ENCODE measurements around the gene MSANTD2.

The MSANTD2 gene

DNA sequence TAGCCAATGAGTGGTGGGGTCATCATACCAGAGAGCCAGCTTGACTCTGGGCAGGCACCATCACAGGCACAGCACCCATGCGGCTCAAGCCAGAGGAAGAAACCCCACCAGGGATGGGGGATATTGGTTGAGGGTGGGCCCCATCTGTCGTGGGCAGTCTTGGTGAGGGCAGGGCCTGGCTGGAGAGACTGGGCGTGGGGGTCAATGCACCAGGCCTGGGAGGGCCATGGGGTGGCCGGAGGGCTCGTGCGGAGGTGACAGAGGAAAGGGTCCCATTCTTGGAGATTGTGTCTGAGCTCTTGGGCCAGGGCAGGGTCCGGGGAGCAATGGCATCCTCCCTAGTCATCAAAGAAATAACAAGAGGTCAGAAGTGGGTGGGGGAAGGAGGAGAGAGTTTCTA lies 46.6 kb downstream of the MSANTD2 start:
- H3K4me2 ChIP-seq (ENCODE audit: low read length): no peak overlapping the region

DNA sequence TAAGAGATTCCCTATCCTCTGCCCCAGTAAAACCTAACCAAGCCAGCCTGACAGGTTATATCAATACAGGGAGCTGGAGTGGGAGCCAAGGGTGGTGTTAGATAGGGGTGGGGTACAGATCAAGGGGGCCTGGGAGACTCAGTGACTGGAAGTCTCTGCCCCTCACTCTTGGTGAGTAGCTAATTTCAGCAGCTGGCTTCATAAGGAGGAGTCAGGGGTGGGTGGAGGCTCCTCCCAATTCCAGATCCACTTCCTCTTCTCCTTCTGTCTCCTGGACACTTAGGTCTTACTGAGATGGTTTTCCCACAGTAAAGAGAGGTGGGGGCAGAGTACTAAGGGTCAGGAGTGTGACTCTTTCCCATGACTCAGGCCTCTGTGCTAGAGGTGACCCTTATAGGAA lies 47.0 kb downstream of the MSANTD2 start:
- TF ChIP-seq EZH2phosphoT487 (IDR thresholded peaks at IDR 0.05; ENCODE audit: low read depth): no peak
- TF ChIP-seq, protein P1, sequence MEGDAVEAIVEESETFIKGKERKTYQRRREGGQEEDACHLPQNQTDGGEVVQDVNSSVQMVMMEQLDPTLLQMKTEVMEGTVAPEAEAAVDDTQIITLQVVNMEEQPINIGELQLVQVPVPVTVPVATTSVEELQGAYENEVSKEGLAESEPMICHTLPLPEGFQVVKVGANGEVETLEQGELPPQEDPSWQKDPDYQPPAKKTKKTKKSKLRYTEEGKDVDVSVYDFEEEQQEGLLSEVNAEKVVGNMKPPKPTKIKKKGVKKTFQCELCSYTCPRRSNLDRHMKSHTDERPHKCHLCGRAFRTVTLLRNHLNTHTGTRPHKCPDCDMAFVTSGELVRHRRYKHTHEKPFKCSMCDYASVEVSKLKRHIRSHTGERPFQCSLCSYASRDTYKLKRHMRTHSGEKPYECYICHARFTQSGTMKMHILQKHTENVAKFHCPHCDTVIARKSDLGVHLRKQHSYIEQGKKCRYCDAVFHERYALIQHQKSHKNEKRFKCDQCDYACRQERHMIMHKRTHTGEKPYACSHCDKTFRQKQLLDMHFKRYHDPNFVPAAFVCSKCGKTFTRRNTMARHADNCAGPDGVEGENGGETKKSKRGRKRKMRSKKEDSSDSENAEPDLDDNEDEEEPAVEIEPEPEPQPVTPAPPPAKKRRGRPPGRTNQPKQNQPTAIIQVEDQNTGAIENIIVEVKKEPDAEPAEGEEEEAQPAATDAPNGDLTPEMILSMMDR (IDR thresholded peaks at IDR 0.05; ENCODE audit: low read depth, low read length): no peak
- Histone ChIP-seq H3K27me3 (ENCODE audit: low read depth, low read length) (no peaks in the 10 kb centered on the region), H4K20me1 (ENCODE audit: insufficient read depth, low read length) (no peaks in the 10 kb centered on the region), H3K79me2 (ENCODE audit: low read length) (no peaks in the 10 kb centered on the region), H3K27ac (ENCODE audit: low read length) (no peak overlapping the region), H3K4me3 (ENCODE audit: low read length) (no peak overlapping the region), H3K4me1 (ENCODE audit: low read length) (peaks cover 19% of the 10 kb centered on the region), H3K9me3 (ENCODE audit: insufficient read depth, low read length) (no peaks in the 10 kb centered on the region), H3K4me2 (ENCODE audit: low read length) (no peak overlapping the region), H3K9ac (ENCODE audit: low read length) (no peak overlapping the region), H2AFZ (ENCODE audit: low read depth, low read length) (no peak overlapping the region), H3K36me3 (replicated peaks; ENCODE audit: low read depth, low read length) (no peaks in the 10 kb centered on the region)

More for the DNA sequence above, 46.6 kb downstream of the MSANTD2 start:
- no peak overlapping the region for H2AFZ ChIP-seq (ENCODE audit: low read depth, low read length)
- peaks cover 17% of the 10 kb centered on the region for H3K4me1 ChIP-seq (ENCODE audit: low read length)
- TF ChIP-seq, protein P1 (IDR thresholded peaks at IDR 0.05; ENCODE audit: low read depth, low read length): no peak
- no peak for TF ChIP-seq EZH2phosphoT487 (IDR thresholded peaks at IDR 0.05; ENCODE audit: low read depth)
- no peak overlapping the region for H3K9ac ChIP-seq (ENCODE audit: low read length)
- no peaks in the 10 kb centered on the region for H3K79me2 ChIP-seq (ENCODE audit: low read length)
- H3K9me3 ChIP-seq (ENCODE audit: insufficient read depth, low read length): no peaks in the 10 kb centered on the region
- H3K27ac ChIP-seq (ENCODE audit: low read length): no peak overlapping the region
- H3K4me3 ChIP-seq (ENCODE audit: low read length): no peak overlapping the region
- no peaks in the 10 kb centered on the region for H3K27me3 ChIP-seq (ENCODE audit: low read depth, low read length)
- H3K36me3 ChIP-seq (replicated peaks; ENCODE audit: low read depth, low read length): no peaks in the 10 kb centered on the region
- no peaks in the 10 kb centered on the region for H4K20me1 ChIP-seq (ENCODE audit: insufficient read depth, low read length)

DNA sequence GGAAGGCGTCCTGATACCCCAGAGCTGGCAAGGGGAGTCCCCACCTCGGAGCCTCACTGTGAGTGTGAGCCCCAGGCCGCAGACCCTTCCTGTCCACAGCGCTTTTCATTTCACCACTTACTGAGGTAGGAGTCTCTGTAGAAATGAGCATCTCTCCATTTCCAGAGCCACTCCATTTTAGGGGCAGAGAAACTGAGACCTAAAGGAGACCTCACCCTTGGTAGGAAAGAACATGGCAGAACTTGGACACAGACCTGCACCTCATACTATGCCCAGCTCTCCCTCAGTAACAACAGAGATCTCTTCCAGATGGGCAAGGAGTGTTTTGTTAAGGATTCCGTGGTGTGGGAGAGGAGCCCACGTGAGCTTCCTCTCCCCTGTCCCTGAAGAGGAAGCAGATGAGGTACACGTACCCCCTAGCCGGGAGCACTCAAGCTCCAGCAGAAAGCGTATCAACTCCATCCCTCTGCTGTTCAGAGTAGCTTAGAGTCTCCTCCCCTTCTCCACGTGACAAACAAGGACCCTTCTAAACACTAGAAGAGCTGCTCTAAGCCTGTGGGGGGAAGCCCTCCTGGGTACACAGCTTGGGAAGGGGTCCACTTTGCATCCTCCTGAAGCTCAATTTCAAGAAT lies 47.6 kb downstream of the MSANTD2 start:
- Histone ChIP-seq H3K79me2 (ENCODE audit: low read length) (no peaks in the 10 kb centered on the region), H4K20me1 (ENCODE audit: insufficient read depth, low read length) (no peaks in the 10 kb centered on the region), H3K27ac (ENCODE audit: low read length) (no peak overlapping the region), H3K9ac (ENCODE audit: low read length) (no peak overlapping the region), H3K4me1 (ENCODE audit: low read length) (peaks cover 19% of the 10 kb centered on the region), H3K36me3 (replicated peaks; ENCODE audit: low read depth, low read length) (no peaks in the 10 kb centered on the region), H3K4me3 (ENCODE audit: low read length) (no peak overlapping the region), H3K27me3 (ENCODE audit: low read depth, low read length) (no peaks in the 10 kb centered on the region), H2AFZ (ENCODE audit: low read depth, low read length) (no peak overlapping the region), H3K9me3 (ENCODE audit: insufficient read depth, low read length) (no peaks in the 10 kb centered on the region), H3K4me2 (ENCODE audit: low read length) (no peak overlapping the region)
- TF ChIP-seq EZH2phosphoT487 (IDR thresholded peaks at IDR 0.05; ENCODE audit: low read depth): no peak
- TF ChIP-seq, protein P1 (IDR thresholded peaks at IDR 0.05; ENCODE audit: low read depth, low read length): no peak

DNA sequence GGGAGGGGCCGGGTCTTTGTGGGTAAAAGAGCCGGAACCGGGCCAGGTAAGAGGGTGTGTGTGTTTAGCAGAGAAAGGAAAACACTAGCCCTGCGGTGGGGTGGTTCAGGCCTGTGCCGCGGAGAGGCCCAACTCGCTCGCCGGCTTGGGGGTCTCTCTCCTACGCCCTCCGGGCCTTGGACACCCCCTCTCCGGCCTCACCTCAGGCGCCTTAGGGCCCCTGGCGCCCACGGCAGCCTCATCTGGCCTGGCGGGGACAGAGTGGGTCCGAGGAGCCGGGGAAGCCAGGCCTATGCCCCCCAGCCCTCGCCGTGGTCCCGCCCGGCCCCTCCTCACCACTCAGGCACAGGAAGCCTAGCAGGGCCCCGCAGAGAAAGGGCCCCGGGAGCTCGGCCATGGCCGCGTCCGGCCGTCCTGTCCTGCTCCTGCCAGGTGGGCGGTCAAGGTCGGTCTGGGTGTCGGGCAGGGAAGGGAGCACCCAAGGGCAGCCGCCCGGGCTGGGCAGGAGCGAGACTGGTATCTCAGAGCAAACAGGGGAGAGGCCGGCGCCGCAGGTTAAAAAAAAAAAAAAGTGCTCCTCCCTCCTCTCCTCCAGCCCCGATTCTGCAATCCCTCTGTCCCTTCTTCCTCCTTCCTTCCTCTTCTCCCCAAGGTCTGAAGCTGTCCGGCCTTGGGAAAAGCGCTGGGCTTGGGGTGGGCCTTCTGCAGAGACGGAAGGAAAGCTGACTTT lies 48.3 kb downstream of the MSANTD2 start, which contains the start of gene VSIG2:
Gene VSIG2, minus strand, starts transcription at position 515 of the 730 bp plus-strand sequence. Its CDS starts 118 bp downstream, at position 397.
- H2AFZ ChIP-seq (ENCODE audit: low read depth, low read length): no peak within 1 kb of the TSS
- H3K27ac ChIP-seq (ENCODE audit: low read length): no peak within 1 kb of the TSS
- no peak within 1 kb of the TSS for H3K4me2 ChIP-seq (ENCODE audit: low read length)
- no peaks in the 10 kb centered on the region for H3K79me2 ChIP-seq (ENCODE audit: low read length)
- H3K4me3 ChIP-seq (ENCODE audit: low read length): no peak within 1 kb of the TSS
- TF ChIP-seq, protein P1 (IDR thresholded peaks at IDR 0.05; ENCODE audit: low read depth, low read length): no peak
- no peak for TF ChIP-seq EZH2phosphoT487 (IDR thresholded peaks at IDR 0.05; ENCODE audit: low read depth)
- H3K27me3 ChIP-seq (ENCODE audit: low read depth, low read length): no peaks in the 10 kb centered on the region
- no peaks in the 10 kb centered on the region for H3K36me3 ChIP-seq (replicated peaks; ENCODE audit: low read depth, low read length)
- H3K4me1 ChIP-seq (ENCODE audit: low read length): peaks cover 24% of the 10 kb centered on the region
- H4K20me1 ChIP-seq (ENCODE audit: insufficient read depth, low read length): no peaks in the 10 kb centered on the region
- H3K9ac ChIP-seq (ENCODE audit: low read length): no peak within 1 kb of the TSS
- no peaks in the 10 kb centered on the region for H3K9me3 ChIP-seq (ENCODE audit: insufficient read depth, low read length)
